Measurements from ENCODE around the gene CAMK2G.

The CAMK2G gene

DNA sequence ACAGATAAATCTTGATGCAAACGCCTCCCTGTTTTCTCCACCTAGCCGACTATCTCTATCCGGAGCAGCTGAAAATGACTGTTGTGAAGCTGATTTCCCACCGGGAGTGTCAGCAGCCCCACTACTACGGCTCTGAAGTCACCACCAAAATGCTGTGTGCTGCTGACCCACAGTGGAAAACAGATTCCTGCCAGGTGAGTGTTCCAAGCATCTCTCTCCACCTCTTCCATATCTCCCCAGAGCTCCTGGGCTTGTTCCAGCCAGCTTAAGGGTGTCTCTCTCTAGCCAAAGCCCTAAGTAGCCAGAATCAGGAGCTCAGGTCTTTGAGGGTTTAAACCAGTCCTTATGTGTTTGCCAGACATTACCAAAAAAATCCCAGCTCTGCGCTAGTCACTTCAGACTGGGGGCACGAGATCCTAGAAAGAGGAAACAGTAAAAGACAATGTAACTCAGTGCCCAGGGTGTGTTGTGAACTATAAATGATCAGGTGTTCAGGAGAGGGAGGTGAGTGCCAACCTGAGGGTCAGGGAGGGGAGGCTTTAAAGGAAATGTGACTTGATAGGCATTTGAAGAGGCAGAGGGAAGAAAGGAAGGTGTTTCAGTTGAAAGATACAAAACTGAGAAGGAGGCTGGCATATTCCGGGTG is 41.0 kb upstream of the CAMK2G start:
- no peak overlapping the region for H3K4me3 ChIP-seq (ENCODE audit: low read depth, low read length)
- TF ChIP-seq, protein P1, sequence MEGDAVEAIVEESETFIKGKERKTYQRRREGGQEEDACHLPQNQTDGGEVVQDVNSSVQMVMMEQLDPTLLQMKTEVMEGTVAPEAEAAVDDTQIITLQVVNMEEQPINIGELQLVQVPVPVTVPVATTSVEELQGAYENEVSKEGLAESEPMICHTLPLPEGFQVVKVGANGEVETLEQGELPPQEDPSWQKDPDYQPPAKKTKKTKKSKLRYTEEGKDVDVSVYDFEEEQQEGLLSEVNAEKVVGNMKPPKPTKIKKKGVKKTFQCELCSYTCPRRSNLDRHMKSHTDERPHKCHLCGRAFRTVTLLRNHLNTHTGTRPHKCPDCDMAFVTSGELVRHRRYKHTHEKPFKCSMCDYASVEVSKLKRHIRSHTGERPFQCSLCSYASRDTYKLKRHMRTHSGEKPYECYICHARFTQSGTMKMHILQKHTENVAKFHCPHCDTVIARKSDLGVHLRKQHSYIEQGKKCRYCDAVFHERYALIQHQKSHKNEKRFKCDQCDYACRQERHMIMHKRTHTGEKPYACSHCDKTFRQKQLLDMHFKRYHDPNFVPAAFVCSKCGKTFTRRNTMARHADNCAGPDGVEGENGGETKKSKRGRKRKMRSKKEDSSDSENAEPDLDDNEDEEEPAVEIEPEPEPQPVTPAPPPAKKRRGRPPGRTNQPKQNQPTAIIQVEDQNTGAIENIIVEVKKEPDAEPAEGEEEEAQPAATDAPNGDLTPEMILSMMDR (IDR thresholded peaks at IDR 0.05; ENCODE audit: borderline replicate concordance, insufficient read depth, low read depth, low read length): no peak

DNA sequence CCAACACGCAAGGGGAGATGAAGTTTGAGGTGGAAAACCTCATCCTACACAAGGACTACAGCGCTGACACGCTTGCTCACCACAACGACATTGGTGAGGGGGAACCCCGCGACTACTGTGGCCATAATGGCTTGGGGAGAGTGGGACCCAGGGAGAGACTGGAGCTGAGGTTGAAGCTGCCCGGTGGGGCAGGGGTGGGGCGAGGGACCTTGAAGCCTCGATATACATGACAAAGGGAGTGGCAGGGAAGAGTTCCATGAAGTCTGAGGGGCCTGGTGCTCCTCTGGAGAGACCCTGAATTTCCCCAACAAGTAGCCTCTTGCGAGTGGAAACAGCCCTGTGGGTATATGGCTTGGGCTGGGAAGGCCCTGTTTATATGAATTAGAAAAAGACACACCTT is 39.7 kb upstream of the CAMK2G start:
- TF ChIP-seq, protein P1 (IDR thresholded peaks at IDR 0.05; ENCODE audit: borderline replicate concordance, insufficient read depth, low read depth, low read length): no peak
- no peak overlapping the region for H3K4me3 ChIP-seq (ENCODE audit: low read depth, low read length)

- TF ChIP-seq, protein P1 (IDR thresholded peaks at IDR 0.05; ENCODE audit: borderline replicate concordance, insufficient read depth, low read depth, low read length): no peak
- peak overlapping the region; percentile 62 for H3K4me3 ChIP-seq (ENCODE audit: low read depth, low read length)
Observed at GRCh38 chr10:73911553-73912004, 37.2 kb upstream of the CAMK2G start.

DNA sequence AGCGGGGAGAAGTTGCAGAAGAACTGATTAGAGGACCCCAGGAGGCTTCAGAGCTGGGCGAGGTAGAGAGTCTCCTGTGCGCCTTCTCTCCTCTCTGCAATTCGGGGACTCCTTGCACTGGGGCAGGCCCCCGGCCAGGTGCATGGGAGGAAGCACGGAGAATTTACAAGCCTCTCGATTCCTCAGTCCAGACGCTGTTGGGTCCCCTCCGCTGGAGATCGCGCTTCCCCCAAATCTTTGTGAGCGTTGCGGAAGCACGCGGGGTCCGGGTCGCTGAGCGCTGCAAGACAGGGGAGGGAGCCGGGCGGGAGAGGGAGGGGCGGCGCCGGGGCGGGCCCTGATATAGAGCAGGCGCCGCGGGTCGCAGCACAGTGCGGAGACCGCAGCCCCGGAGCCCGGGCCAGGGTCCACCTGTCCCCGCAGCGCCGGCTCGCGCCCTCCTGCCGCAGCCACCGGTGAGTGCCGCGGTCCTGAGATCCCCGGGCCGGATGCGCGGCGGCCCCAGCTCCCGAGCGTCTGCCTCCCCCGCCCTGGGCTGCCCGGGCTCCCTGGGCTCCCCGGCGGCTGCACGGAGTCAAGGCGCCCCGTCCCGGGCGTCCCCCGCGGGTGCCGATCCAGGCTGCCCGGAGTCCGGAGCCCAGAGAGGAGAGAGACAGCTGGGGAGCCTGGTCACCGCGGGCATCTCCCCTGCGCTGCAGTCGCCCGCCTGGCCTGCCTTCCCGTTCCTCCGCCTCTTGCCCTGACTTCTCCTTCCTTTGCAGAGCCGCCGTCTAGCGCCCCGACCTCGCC is 36.6 kb upstream of the CAMK2G start, which contains the start of gene PLAU:
Gene PLAU (plus strand): TSS at position 369 of the 789 bp plus-strand sequence. CDS start 424 bp downstream, outside the sequence.
- H3K4me3 ChIP-seq (ENCODE audit: low read depth, low read length): peak within 1 kb of the TSS; percentile 62
- TF ChIP-seq, protein P1 (IDR thresholded peaks at IDR 0.05; ENCODE audit: borderline replicate concordance, insufficient read depth, low read depth, low read length): no peak

DNA sequence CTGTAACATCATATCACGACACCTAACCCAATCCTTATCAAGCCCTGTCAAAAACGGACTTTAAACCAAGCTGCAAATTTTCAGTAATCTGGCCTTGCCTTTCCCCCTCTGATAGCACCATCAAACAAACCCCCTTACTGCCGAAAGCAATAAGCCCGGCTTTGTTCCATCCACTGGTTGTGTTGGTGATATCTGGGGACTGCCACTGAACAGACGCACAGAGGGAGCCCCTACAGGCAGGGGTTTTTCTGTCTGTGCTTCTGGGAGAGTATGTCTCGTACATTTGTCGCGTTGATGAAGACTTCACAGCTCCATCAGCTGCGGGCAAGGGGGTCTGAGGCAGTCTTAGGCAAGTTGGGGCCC is 36.0 kb upstream of the CAMK2G start:
- H3K4me3 ChIP-seq (ENCODE audit: low read depth, low read length): peak overlapping the region; percentile 62
- TF ChIP-seq, protein P1 (IDR thresholded peaks at IDR 0.05; ENCODE audit: borderline replicate concordance, insufficient read depth, low read depth, low read length): no peak

- TF ChIP-seq, protein P1 (IDR thresholded peaks at IDR 0.05; ENCODE audit: borderline replicate concordance, insufficient read depth, low read depth, low read length): no peak
- H3K4me3 ChIP-seq (ENCODE audit: low read depth, low read length): peak overlapping the region; percentile 12
Observed at GRCh38 chr10:73909540-73910115, 35.3 kb upstream of the CAMK2G start.
